Measurements from ENCODE around the gene TNFRSF1B. TPM values are rescaled to one million over a fixed set of nuclear protein-coding genes. Genes with fewer than 3 reads are reported as not detected.

TNFRSF1B gene
- total RNA-seq, 1 experiment from 2014 or later = 0.61 TPM

- H3K4me1 ChIP-seq (ENCODE audit: control insufficient read depth in 1 of 2, insufficient read depth in 2 of 2, low read length in 2 of 2) = no peaks in the 10 kb centered on the region
- no peaks in the 10 kb centered on the region for H4K20me1 ChIP-seq (ENCODE audit: insufficient read depth)
- no peaks in the 10 kb centered on the region for H3K9me3 ChIP-seq (ENCODE audit: control insufficient read depth in 1 of 2, insufficient read depth in 1 of 2, low read depth in 1 of 2, low read length in 2 of 2)
- H3K36me3 ChIP-seq (ENCODE audit: control insufficient read depth in 1 of 2, insufficient read depth in 2 of 2, low read length in 2 of 2) = no peaks in the 10 kb centered on the region
- no peak overlapping the region for H3K4me2 ChIP-seq (ENCODE audit: low read length)
- ChIA-PET RAD21 (ENCODE audit: low non-redundant PET in 1 of 2, low total read pairs in 2 of 2, uncharacterized antibody in 2 of 2, unreplicated experiment in 2 of 2) (interaction anchor here in 1 of 2 experiments (0.9 to 1.1 kb wide), 2 partner anchors 14 kb away, joined by 3 read pairs; no protein-coding TSS in a partner anchor), POLR2A (interaction anchor here (1.2 kb wide), 1 partner anchor 21 kb away, joined by 3 read pairs; no protein-coding TSS in a partner anchor), CTCF (interaction anchor here (1.4 kb wide), 1 partner anchor 14 kb away, joined by 5 read pairs; no protein-coding TSS in a partner anchor)
- H3K9me2 ChIP-seq (ENCODE audit: insufficient read depth) = no peaks in the 10 kb centered on the region
- H3K27me3 ChIP-seq (ENCODE audit: insufficient read depth, low read length) = no peaks in the 10 kb centered on the region
- no peak overlapping the region for H3K4me3 ChIP-seq (replicated peaks in 1 of 2; ENCODE audit: low read depth in 1 of 2, low read length in 2 of 2)
- H2AFZ ChIP-seq (ENCODE audit: low read depth, low read length, poor library complexity, severe bottlenecking) = no peak overlapping the region
- H3K27ac ChIP-seq (ENCODE audit: low read depth, low read length) = no peak overlapping the region
- DNase-seq (ENCODE audit: low read depth, low spot score) (no peak), ATAC-seq (no peak)
- no peaks in the 10 kb centered on the region for H3K79me2 ChIP-seq (ENCODE audit: insufficient read depth, low read length)
- H3K9ac ChIP-seq (ENCODE audit: low read length) = no peak overlapping the region
- BruUV-seq (replicated peaks) = no TSS peak
- intact Hi-C loops (cut with micrococcal nuclease) = no loop called here
- TF ChIP-seq EZH2phosphoT487 (IDR thresholded peaks at IDR 0.05; ENCODE audit: borderline replicate concordance) (no peak), TCF7L2 (IDR thresholded peaks at IDR 0.05; ENCODE audit: borderline replicate concordance, extremely low read depth, insufficient read depth, insufficient read length) (no peak), POLR2A (IDR thresholded peaks at IDR 0.05; ENCODE audit: borderline replicate concordance, extremely low read depth, insufficient read depth, insufficient read length) (no peak), CTCF (IDR thresholded peaks at IDR 0.05 in 2 of 3, conservative IDR thresholded peaks at IDR 0.05 in 1 of 3; ENCODE audit: borderline replicate concordance in 1 of 3, insufficient read depth in 1 of 3, low read depth in 2 of 3, low read length in 2 of 3) (no peak), CBX3 (IDR thresholded peaks at IDR 0.05; ENCODE audit: low read depth) (no peak), JUND (IDR thresholded peaks at IDR 0.05) (no peak), ATF3 (IDR thresholded peaks at IDR 0.05) (no peak), ELF1 (IDR thresholded peaks at IDR 0.05; ENCODE audit: borderline replicate concordance, low read depth) (no peak), FOSL1 (IDR thresholded peaks at IDR 0.05; ENCODE audit: low read depth) (no peak), POLR2AphosphoS5 (IDR thresholded peaks at IDR 0.05; ENCODE audit: low read depth, low read length) (no peak), REST (IDR thresholded peaks at IDR 0.05; ENCODE audit: low read depth) (no peak), RAD21 (IDR thresholded peaks at IDR 0.05; ENCODE audit: low read depth) (no peak), CEBPB (IDR thresholded peaks at IDR 0.05; ENCODE audit: low read depth) (no peak), ZNF274 (IDR thresholded peaks at IDR 0.05; ENCODE audit: low read depth, low read length) (no peak), SP1 (IDR thresholded peaks at IDR 0.05; ENCODE audit: low read depth) (no peak), ZBTB33 (IDR thresholded peaks at IDR 0.05; ENCODE audit: extremely low read depth, insufficient replicate concordance, low read length) (no peak), MAX (IDR thresholded peaks at IDR 0.05) (no peak), SRF (IDR thresholded peaks at IDR 0.05; ENCODE audit: low read depth) (no peak)
Measured at GRCh38 chr1:12138196-12139168, 28.3 kb upstream of the TNFRSF1B start.
